HEK293 (cell line): Measurements from ENCODE around the gene NUDT16L1.

Experiments
- ATF2 ChIP-seq: fragments of 450-650 bp; formaldehyde crosslinking; IDR thresholded peaks from 2 replicates; pipeline ENCODE4 v1.5.1; 2016; ENCODE audit warnings: missing biosample characterization, missing genetic modification characterization, low read depth
- CTCF ChIP-seq: fragments of 450-650 bp; formaldehyde crosslinking; IDR thresholded peaks from 2 replicates; pipeline ENCODE4 v1.5.1; 2016; ENCODE audit warnings: missing biosample characterization, missing genetic modification characterization
- TSHZ1 ChIP-seq: fragments of 450-650 bp; formaldehyde crosslinking; IDR thresholded peaks from 2 replicates; pipeline ENCODE4 v1.5.1; 2016; ENCODE audit warnings: missing biosample characterization, missing genetic modification characterization, borderline replicate concordance
- ZBTB26 ChIP-seq: fragments of 450-650 bp; formaldehyde crosslinking; optimal IDR thresholded peaks from 2 replicates; pipeline ENCODE3; 2016; ENCODE audit warnings: missing biosample characterization, mild to moderate bottlenecking, missing genetic modification characterization
- ZNF10 ChIP-seq: fragments of 450-650 bp; formaldehyde crosslinking; IDR thresholded peaks from 2 replicates; pipeline ENCODE4 v1.5.1; 2017; ENCODE audit warnings: missing biosample characterization, missing genetic modification characterization
- ZNF202 ChIP-seq: fragments of 450-650 bp; formaldehyde crosslinking; IDR thresholded peaks from 2 replicates; pipeline ENCODE4 v1.5.1; 2016; ENCODE audit warnings: missing biosample characterization, missing genetic modification characterization, borderline replicate concordance
- ZNF837 ChIP-seq: fragments of 450-650 bp; formaldehyde crosslinking; IDR thresholded peaks from 2 replicates; pipeline ENCODE4 v1.5.1; 2016; ENCODE audit warnings: missing biosample characterization, missing genetic modification characterization

- TF ChIP-seq CTCF (tag by site-specific recombination) = no peak
- TF ChIP-seq TSHZ1 = no peak
- no peak for TF ChIP-seq ATF2 (tag by site-specific recombination)
- TF ChIP-seq ZNF10 (tag by site-specific recombination) = no peak
- no peak for TF ChIP-seq ZBTB26 (tag by site-specific recombination)
- no peak for TF ChIP-seq ZNF837 (tag by site-specific recombination)
- TF ChIP-seq ZNF202 (tag by site-specific recombination) = no peak
These were observed 7.1 kb downstream of the NUDT16L1 start for GRCh38 chr16:4700380-4700996.
